Prostate gland (tissue), 2 donors: ENCODE data around the gene ZMYND11. TPM values are rescaled to one million over a fixed set of nuclear protein-coding genes. Genes with fewer than 3 reads are reported as not detected.

ENCODE experiments used
- DNase-seq: peaks from one replicate; pipeline ENCODE4 v3.0.0-alpha.2; 2019; ENCODE audit warnings: low spot score
- H3K27ac ChIP-seq, 2 donors: fragments of 200-600 bp; sonication (generic); 2 replicates each; pipeline ENCODE4 v1.5.1; 2017 to 2019
- H3K27me3 ChIP-seq: fragments of 200-600 bp; sonication (generic); replicated peaks from 2 replicates; pipeline ENCODE4 v1.5.1; 2019; ENCODE audit not compliant: insufficient read depth
- H3K36me3 ChIP-seq, 2 donors: fragments of 200-600 bp; sonication (generic); 1 replicate in 1 of 2; 2 replicates in 1 of 2; pipeline versions ENCODE4 v1.5.1 to v1.8.1; 2017 to 2019
- H3K4me1 ChIP-seq: fragments of 200-600 bp; sonication (generic); replicated peaks from 2 replicates; pipeline ENCODE4 v1.5.1; 2019
- H3K4me3 ChIP-seq, 2 donors: fragments of 200-600 bp; sonication (generic); 2 replicates each; pipeline ENCODE4 v1.5.1; 2017 to 2019
- H3K9me3 ChIP-seq: fragments of 200-600 bp; sonication (generic); 2 replicates; pipeline ENCODE4 v1.5.1; 2017
- CTCF ChIP-seq, 4 experiments: fragments of 200-600 bp in 2 of 4; fragments of 450-650 bp in 2 of 4; sonication (generic) in 2 of 4; IDR thresholded peaks; 1 replicate in 3 of 4; 2 replicates in 1 of 4; pipeline ENCODE4 v1.5.1; 2016 to 2019; ENCODE audit warnings: antibody characterized with exemption in 4 of 4, mild to moderate bottlenecking in 2 of 4, moderate library complexity in 2 of 4
- POLR2A ChIP-seq: fragments of 450-650 bp; IDR thresholded peaks from one replicate; pipeline ENCODE4 v1.6.1; 2016; ENCODE audit warnings: antibody characterized with exemption, mild to moderate bottlenecking
- POLR2AphosphoS5 ChIP-seq: sonication (generic); formaldehyde crosslinking; IDR thresholded peaks from one replicate; pipeline ENCODE4 v1.6.1; 2017; ENCODE audit warnings: antibody characterized with exemption
- WGBS: methylation state at CpG from one replicate; pipeline ENCODE4 v1.1.5; 2018; 5-methylcytosine and 5-hydroxymethylcytosine counted together
- intact Hi-C: fragments of 100-400 bp; cut with DNase I; formaldehyde crosslinking; loops from one replicate; pipeline ENCODE4 v1.14.2; 2022
- total RNA-seq, 2 donors: library from RNA; depleted of rRNA; stranded (reverse); fragments of >200 nt; gene quantifications; one replicate each; pipeline ENCODE4 v1.1.0, GENCODE V29; 2016

ZMYND11 gene
- total RNA-seq, 2 donors from 2014 or later = 66.6 to 78.1 TPM

- Histone ChIP-seq H3K4me3 (no peak overlapping the region), H3K36me3 (no peaks in the 10 kb centered on the region), H3K27ac (no peak overlapping the region), H3K4me1 (no peaks in the 10 kb centered on the region), H3K27me3 (no peaks in the 10 kb centered on the region), H3K9me3 (no peaks in the 10 kb centered on the region)
- no peak for TF ChIP-seq CTCF (IDR thresholded peaks at IDR 0.05)
- TF ChIP-seq POLR2AphosphoS5 = no peak
- WGBS = 92% methylated on average over 18 of the region's 18 CpGs
- no peak for DNase-seq
- intact Hi-C loops = no loop called here
These were observed 140.4 kb downstream of the ZMYND11 start for GRCh38 chr10:275680-276079.

GRCh38 chr10:277963-278362, 142.7 kb downstream of the ZMYND11 start:
- no peak overlapping the region for H3K27ac ChIP-seq
- intact Hi-C loops = no loop called here

GRCh38 chr10:278707-279106, 143.5 kb downstream of the ZMYND11 start:
- Histone ChIP-seq H3K27me3 (no peaks in the 10 kb centered on the region), H3K9me3 (no peaks in the 10 kb centered on the region), H3K27ac (no peak overlapping the region), H3K4me3 (no peak overlapping the region), H3K4me1 (no peaks in the 10 kb centered on the region), H3K36me3 (no peaks in the 10 kb centered on the region)
- 88% methylated on average over 5 of the region's 5 CpGs for WGBS
- intact Hi-C loops = no loop called here
- DNase-seq = no peak
- TF ChIP-seq POLR2AphosphoS5 = no peak
- no peak for TF ChIP-seq CTCF (IDR thresholded peaks at IDR 0.05)
- no peak for TF ChIP-seq POLR2A

More at GRCh38 chr10:277963-278362, 142.7 kb downstream of the ZMYND11 start:
- WGBS = 98% methylated on average over 13 of the region's 19 CpGs
- Histone ChIP-seq H3K36me3 (no peaks in the 10 kb centered on the region), H3K27me3 (no peaks in the 10 kb centered on the region), H3K4me1 (no peaks in the 10 kb centered on the region), H3K9me3 (no peaks in the 10 kb centered on the region), H3K4me3 (no peak overlapping the region)
- no peak for DNase-seq
- TF ChIP-seq POLR2AphosphoS5 = no peak
- no peak for TF ChIP-seq CTCF (IDR thresholded peaks at IDR 0.05)
- no peak for TF ChIP-seq POLR2A

GRCh38 chr10:279232-279631, 144.0 kb downstream of the ZMYND11 start:
- DNase-seq = no peak
- Histone ChIP-seq H3K9me3 (no peaks in the 10 kb centered on the region), H3K27ac (no peak overlapping the region), H3K4me3 (no peak overlapping the region), H3K36me3 (no peaks in the 10 kb centered on the region), H3K27me3 (no peaks in the 10 kb centered on the region), H3K4me1 (no peaks in the 10 kb centered on the region)
- TF ChIP-seq CTCF (IDR thresholded peaks at IDR 0.05) (no peak), POLR2AphosphoS5 (no peak)
- intact Hi-C loops = no loop called here
- 94% methylated on average over 9 of the region's 9 CpGs for whole genome bisulfite sequencing

GRCh38 chr10:279655-280054, 144.4 kb downstream of the ZMYND11 start:
- TF ChIP-seq CTCF (IDR thresholded peaks at IDR 0.05) (no peak), POLR2AphosphoS5 (no peak), POLR2A (no peak)
- WGBS = 84% methylated on average over 10 of the region's 10 CpGs
- intact Hi-C loops = no loop called here
- H3K4me3 ChIP-seq = no peak overlapping the region
- DNase-seq = no peak
- no peak overlapping the region for H3K27ac ChIP-seq
- no peaks in the 10 kb centered on the region for H3K36me3 ChIP-seq
- H3K27me3 ChIP-seq = no peaks in the 10 kb centered on the region
- no peaks in the 10 kb centered on the region for H3K4me1 ChIP-seq
- H3K9me3 ChIP-seq = no peaks in the 10 kb centered on the region
